ENCODE data around the gene CENPA. TPM values are rescaled to one million over a fixed set of nuclear protein-coding genes. Genes with fewer than 3 reads are reported as not detected.

CENPA gene
- total RNA-seq, 1 donor = 2.2 TPM

- Histone ChIP-seq H3K4me2 (ENCODE audit: insufficient read depth, low read length) (no peak overlapping the region), H3K4me1 (ENCODE audit: insufficient read depth, low read length) (peaks cover 8% of the 10 kb centered on the region), H4K20me1 (ENCODE audit: insufficient read depth, low read length) (no peaks in the 10 kb centered on the region), H2AFZ (ENCODE audit: low read length) (no peak overlapping the region), H3K79me2 (ENCODE audit: insufficient read depth, low read length) (no peaks in the 10 kb centered on the region), H3K36me3 (ENCODE audit: insufficient read depth, low read length) (no peaks in the 10 kb centered on the region), H3K27ac (ENCODE audit: low read depth, low read length) (no peak overlapping the region), H3K9me3 (ENCODE audit: low read depth, low read length) (no peaks in the 10 kb centered on the region), H3K27me3 (ENCODE audit: insufficient read depth, low read length) (no peaks in the 10 kb centered on the region), H3K4me3 (ENCODE audit: insufficient read depth, low read length) (no peak overlapping the region)
- TF ChIP-seq CTCF (IDR thresholded peaks at IDR 0.05; ENCODE audit: extremely low read depth, low read depth, low read length) = no peak
- no peak for DNase-seq (ENCODE audit: insufficient read length, low spot score, missing footprints)
Observed at GRCh38 chr2:26752656-26753055, 33.2 kb upstream of the CENPA start.

DNA sequence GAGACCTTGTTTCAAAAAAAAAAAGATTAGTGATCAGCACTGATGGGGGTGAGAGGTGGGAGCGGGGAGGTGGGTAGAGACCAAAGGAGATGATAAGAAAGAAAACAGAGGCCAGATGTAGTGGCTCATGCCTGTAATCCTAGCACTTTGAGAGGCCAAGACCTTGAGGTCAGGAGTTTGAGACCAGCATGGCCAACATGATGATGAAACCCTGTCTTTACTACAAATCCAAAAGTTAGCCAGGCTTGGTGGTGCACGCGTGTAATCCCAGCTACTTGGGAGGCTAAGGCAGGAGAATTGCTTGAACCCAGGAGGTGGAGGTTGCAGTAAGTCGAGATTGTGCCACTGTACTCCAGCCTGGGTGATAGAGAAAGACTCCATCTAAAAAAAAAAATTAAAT, 31.3 kb upstream of the CENPA start:
- H3K9me3 ChIP-seq (ENCODE audit: low read depth, low read length) = no peaks in the 10 kb centered on the region
- H3K4me2 ChIP-seq (ENCODE audit: insufficient read depth, low read length) = no peak overlapping the region
- peaks cover 24% of the 10 kb centered on the region for H3K4me1 ChIP-seq (ENCODE audit: insufficient read depth, low read length)
- TF ChIP-seq CTCF (IDR thresholded peaks at IDR 0.05; ENCODE audit: extremely low read depth, low read depth, low read length) = no peak
- no peak for DNase-seq (ENCODE audit: insufficient read length, low spot score, missing footprints)
- H3K79me2 ChIP-seq (ENCODE audit: insufficient read depth, low read length) = no peaks in the 10 kb centered on the region
- no peaks in the 10 kb centered on the region for H3K36me3 ChIP-seq (ENCODE audit: insufficient read depth, low read length)
- H3K27me3 ChIP-seq (ENCODE audit: insufficient read depth, low read length) = no peaks in the 10 kb centered on the region
- H4K20me1 ChIP-seq (ENCODE audit: insufficient read depth, low read length) = no peaks in the 10 kb centered on the region
- no peak overlapping the region for H2AFZ ChIP-seq (ENCODE audit: low read length)
- no peak overlapping the region for H3K4me3 ChIP-seq (ENCODE audit: insufficient read depth, low read length)
- no peak overlapping the region for H3K27ac ChIP-seq (ENCODE audit: low read depth, low read length)

- peaks cover 24% of the 10 kb centered on the region for H3K4me1 ChIP-seq (ENCODE audit: insufficient read depth, low read length)
- H3K79me2 ChIP-seq (ENCODE audit: insufficient read depth, low read length) = no peaks in the 10 kb centered on the region
- no peaks in the 10 kb centered on the region for H3K36me3 ChIP-seq (ENCODE audit: insufficient read depth, low read length)
- no peaks in the 10 kb centered on the region for H4K20me1 ChIP-seq (ENCODE audit: insufficient read depth, low read length)
- H3K4me2 ChIP-seq (ENCODE audit: insufficient read depth, low read length) = no peak overlapping the region
- no peak for TF ChIP-seq CTCF (IDR thresholded peaks at IDR 0.05; ENCODE audit: extremely low read depth, low read depth, low read length)
- no peak overlapping the region for H2AFZ ChIP-seq (ENCODE audit: low read length)
- H3K4me3 ChIP-seq (ENCODE audit: insufficient read depth, low read length) = no peak overlapping the region
- H3K9me3 ChIP-seq (ENCODE audit: low read depth, low read length) = no peaks in the 10 kb centered on the region
- no peak for DNase-seq (ENCODE audit: insufficient read length, low spot score, missing footprints)
- no peaks in the 10 kb centered on the region for H3K27me3 ChIP-seq (ENCODE audit: insufficient read depth, low read length)
- H3K27ac ChIP-seq (ENCODE audit: low read depth, low read length) = no peak overlapping the region
Observed at GRCh38 chr2:26754972-26755670, 30.7 kb upstream of the CENPA start.

GRCh38 chr2:26756337-26756736, 29.5 kb upstream of the CENPA start:
- Histone ChIP-seq H3K79me2 (ENCODE audit: insufficient read depth, low read length) (no peaks in the 10 kb centered on the region), H4K20me1 (ENCODE audit: insufficient read depth, low read length) (no peaks in the 10 kb centered on the region), H3K9me3 (ENCODE audit: low read depth, low read length) (no peaks in the 10 kb centered on the region), H3K4me3 (ENCODE audit: insufficient read depth, low read length) (no peak overlapping the region), H3K36me3 (ENCODE audit: insufficient read depth, low read length) (no peaks in the 10 kb centered on the region), H3K27me3 (ENCODE audit: insufficient read depth, low read length) (no peaks in the 10 kb centered on the region), H2AFZ (ENCODE audit: low read length) (no peak overlapping the region), H3K4me2 (ENCODE audit: insufficient read depth, low read length) (no peak overlapping the region), H3K4me1 (ENCODE audit: insufficient read depth, low read length) (peaks cover 24% of the 10 kb centered on the region), H3K27ac (ENCODE audit: low read depth, low read length) (no peak overlapping the region)
- no peak for DNase-seq (ENCODE audit: insufficient read length, low spot score, missing footprints)
- no peak for TF ChIP-seq CTCF (IDR thresholded peaks at IDR 0.05; ENCODE audit: extremely low read depth, low read depth, low read length)
